Stromal cell of bone marrow (primary cell): ENCODE measurements around the gene TMTC2.
"Not testable (repeated sequence)": the region's sequence is repeated elsewhere in the genome, so short reads cannot be mapped to it uniquely, and the experiment has no call there.

Source experiments
- DNase-seq: peaks from one replicate; pipeline ENCODE4 v3.0.0-alpha.2; 2012; ENCODE audit warnings: low read depth

TMTC2 gene

DNA sequence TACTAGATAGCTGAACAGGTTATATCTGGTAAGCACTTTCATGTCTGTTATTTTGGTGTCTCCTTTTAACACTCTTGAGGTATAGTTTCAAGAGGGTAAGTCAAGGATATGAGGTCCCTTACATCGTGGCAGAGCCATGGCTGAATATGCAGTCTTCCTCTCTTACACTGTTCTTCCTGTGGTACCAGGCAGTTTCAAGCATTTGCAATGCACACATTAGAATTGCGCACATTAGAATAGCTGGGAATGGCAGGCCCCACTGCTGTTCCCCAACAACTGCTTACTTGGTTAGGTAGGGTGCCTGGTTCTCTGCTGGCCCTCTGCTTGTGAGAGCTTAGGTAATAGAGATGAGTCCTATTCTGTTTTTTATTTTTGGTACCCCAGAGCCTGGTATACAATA lies 41.2 kb downstream of the TMTC2 start:
- DNase-seq: no peak

- no peak for DNase-seq
These were observed 42.0 kb downstream of the TMTC2 start for GRCh38 chr12:82728710-82729109.

- DNase-seq: peak; percentile 12
These were observed 44.3 kb downstream of the TMTC2 start for GRCh38 chr12:82730953-82731459.

DNA sequence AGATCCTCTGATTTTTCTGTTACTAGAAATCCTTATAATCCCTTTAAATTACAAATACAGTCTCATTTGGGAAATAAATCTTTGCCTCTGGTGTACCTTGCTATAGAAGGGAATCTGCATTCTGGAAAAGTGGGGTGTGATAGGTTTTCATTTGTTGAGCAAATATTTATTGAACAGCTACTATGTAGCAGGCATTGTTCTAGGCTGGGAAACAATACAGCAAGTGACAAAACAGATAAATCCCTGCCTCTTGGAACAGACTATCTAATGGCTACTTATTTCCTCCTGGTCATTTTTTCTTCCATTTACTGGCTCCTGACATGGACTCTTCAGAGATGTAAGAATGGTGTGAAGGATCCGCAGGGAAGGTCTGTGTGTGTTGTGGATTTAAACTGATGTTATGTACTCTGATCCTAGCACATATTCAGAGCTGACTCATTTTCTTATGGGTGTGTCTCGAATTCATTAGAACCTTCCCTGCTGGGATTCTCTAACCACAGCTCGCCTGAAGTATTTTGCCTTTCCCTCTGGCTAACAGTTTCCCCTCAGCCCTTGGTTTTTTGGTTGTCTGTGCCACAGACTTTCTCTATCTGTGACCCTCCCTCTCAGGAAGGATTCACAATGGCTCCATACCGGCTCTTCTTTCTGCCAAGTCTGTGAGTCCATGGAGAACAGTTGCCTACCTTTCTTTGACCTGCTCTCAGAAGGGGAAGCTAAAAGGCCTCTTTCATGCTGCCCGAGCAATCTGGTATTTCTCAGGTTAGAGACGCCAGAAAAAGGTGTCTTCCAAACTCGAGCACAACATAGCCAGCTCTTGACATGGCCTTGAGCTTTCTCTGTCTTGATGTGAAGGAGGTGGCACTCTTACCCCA lies 53.7 kb downstream of the TMTC2 start:
- peak; percentile 57 for DNase-seq

- no peak for DNase-seq
These were observed 58.5 kb downstream of the TMTC2 start for GRCh38 chr12:82745063-82745674.

DNA sequence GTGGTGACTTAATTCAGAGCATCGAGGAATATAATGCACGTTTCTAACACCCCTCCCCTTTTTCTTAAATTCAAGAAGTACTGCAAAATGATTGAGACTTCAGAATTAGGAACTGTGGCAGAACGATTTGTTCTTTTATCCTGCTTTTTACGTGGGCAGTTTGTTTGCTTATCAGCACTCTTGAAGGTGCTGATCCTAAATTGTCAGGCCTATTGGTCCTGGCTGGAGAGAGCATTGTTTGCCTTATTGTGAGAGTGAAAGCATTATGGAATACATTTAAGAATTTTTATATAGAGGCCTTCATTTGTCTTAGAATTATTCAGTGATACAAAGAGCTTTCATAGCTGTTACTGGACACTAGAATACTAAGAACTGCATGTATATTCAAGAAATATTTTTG lies 59.1 kb downstream of the TMTC2 start:
- no peak for DNase-seq

DNA sequence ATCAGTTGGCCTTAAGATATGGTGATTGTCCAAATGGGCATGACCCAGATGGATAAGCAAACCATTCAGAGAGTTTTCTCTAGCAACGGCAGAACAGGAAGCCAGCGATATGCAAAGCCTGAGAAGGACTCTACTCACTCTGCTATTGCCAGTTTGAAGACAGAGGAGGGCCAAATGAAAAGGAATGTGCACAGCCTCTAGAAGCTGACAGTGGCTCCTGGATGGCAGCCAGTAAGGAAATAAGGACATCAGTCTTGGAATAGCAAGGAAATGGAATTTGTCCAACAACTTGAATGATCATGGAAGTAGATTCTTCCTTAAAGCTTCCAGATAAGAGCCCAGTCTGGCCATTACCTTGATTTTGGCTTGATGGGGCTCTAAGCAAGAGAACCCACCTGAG lies 60.0 kb downstream of the TMTC2 start:
- DNase-seq: no peak

GRCh38 chr12:82749015-82749414 lies 62.3 kb downstream of the TMTC2 start:
- DNase-seq: no peak

- no peak for DNase-seq
These were observed 68.2 kb downstream of the TMTC2 start for GRCh38 chr12:82754856-82755255.

- no peak for DNase-seq
These were observed 69.6 kb downstream of the TMTC2 start for GRCh38 chr12:82756303-82756702.

DNA sequence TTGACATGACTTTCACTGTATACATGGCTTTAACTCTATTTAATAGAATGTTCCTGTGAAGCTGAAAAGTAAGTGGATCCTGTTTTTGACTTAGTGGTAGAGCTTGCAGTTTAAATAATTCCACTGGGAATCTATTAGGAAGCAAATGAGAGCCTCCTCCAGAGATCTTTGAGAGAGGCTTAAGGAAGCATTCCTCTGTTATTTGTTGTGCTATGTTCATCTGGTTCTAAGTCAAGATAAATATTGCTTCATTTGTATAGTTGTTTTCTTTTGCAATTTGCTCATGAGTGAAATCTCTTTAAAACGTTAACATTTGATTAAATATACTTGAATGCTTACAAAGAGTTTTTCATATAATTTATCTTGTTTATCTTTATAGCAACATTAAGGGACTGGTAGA lies 70.4 kb downstream of the TMTC2 start:
- no peak for DNase-seq

GRCh38 chr12:82757656-82758055 lies 71.0 kb downstream of the TMTC2 start:
- DNase-seq: no peak

- no peak for DNase-seq
These were observed 72.1 kb downstream of the TMTC2 start for GRCh38 chr12:82758749-82759330.

DNA sequence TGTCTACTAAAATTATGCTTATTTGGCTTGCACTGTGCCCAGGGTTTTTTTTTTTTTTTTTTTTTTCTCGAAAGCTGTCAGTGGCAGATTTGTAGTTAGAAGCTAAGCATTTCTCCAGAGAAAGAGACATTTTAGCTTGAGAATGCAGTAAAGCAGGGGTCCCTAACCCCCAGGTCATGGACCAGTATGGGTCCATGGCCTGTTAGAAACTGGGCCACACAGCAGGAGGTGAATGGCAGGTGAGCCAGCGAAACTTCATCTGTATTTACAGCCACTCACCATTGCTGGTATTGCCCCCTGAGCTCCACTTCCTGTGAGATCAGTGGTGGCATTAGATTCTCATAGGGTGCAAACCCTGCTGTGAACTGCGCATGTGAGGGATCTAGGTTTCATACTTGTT lies 73.7 kb downstream of the TMTC2 start:
- no peak for DNase-seq

- DNase-seq: not testable (repeated sequence)
These were observed 78.5 kb downstream of the TMTC2 start for GRCh38 chr12:82765206-82765605.

- DNase-seq: no peak
These were observed 79.4 kb downstream of the TMTC2 start for GRCh38 chr12:82765971-82766705.

DNA sequence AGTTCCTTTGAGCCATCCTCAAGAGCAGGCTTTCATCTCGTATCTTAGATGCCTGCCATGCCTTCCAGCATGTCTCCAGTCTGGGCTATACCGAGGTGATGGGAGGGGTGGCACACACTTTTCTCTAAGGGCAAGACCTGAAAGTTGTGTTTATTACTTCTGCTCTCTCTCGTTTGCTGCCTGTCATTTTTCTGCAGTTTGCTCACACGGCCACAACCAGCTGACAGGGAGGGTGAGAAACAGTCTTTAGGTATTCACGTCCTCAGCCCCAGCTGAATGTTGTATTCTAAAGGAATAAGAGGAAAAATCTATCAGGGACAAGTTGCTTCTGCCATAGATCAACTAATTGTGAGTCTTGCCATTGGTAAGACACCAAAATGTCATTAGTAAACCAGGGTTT lies 88.0 kb downstream of the TMTC2 start:
- no peak for DNase-seq

DNA sequence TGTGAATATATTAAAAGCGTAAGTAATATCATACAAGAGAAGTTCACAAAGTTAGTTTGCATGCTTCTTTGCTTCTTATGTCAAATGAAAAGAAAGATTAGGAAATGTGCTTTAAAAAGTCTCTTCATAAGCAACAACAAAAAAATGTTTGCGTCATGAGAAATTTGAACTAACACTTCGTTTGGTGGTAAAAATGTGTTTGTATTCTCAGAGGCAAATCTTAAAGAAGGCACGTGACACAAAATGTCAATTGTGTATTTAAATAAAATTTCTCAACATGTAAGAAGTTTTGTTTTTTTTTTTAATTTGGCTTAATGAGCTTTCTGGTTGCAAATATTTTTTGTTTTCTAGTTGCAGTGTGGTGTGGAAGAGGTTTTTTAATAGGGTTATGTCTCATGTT lies 93.8 kb downstream of the TMTC2 start:
- no peak for DNase-seq

- no peak for DNase-seq
These were observed 94.7 kb downstream of the TMTC2 start for GRCh38 chr12:82781309-82781997.

- DNase-seq: no peak
These were observed 96.7 kb downstream of the TMTC2 start for GRCh38 chr12:82783435-82783834.

GRCh38 chr12:82787016-82787415 lies 100.3 kb downstream of the TMTC2 start:
- no peak for DNase-seq

DNA sequence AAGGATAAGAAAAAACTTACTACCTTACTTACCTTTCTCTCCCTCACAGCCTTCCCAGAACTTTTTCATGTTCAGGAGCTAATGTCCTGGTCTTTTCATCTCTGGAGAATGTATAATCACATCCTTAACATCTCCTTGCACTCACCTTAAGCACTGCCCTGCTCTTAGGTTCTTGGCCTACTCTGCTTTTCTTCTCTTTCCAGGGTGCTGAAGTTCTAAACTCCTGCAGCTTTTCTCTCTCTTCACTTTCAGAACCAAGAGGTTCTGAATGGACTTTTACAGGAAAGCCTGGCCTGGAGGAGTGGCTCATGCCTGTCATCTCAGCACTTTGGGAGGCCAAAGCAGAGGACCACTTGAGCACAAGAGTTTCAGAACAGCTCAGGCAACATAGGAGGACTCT lies 101.9 kb downstream of the TMTC2 start:
- DNase-seq: no peak
